C4-2B (cell line): ENCODE measurements around the gene PDXK.

Source experiments
- ZFX ChIP-seq: fragments of 450-650 bp; IDR thresholded peaks from 2 replicates; pipeline ENCODE4 v1.6.1; 2017
- TF ChIP-seq, protein P1 (sequence below): fragments of 450-650 bp; conservative IDR thresholded peaks from 2 replicates; pipeline ENCODE4 v1.5.1; 2017; ENCODE audit warnings: mild to moderate bottlenecking

DNA sequence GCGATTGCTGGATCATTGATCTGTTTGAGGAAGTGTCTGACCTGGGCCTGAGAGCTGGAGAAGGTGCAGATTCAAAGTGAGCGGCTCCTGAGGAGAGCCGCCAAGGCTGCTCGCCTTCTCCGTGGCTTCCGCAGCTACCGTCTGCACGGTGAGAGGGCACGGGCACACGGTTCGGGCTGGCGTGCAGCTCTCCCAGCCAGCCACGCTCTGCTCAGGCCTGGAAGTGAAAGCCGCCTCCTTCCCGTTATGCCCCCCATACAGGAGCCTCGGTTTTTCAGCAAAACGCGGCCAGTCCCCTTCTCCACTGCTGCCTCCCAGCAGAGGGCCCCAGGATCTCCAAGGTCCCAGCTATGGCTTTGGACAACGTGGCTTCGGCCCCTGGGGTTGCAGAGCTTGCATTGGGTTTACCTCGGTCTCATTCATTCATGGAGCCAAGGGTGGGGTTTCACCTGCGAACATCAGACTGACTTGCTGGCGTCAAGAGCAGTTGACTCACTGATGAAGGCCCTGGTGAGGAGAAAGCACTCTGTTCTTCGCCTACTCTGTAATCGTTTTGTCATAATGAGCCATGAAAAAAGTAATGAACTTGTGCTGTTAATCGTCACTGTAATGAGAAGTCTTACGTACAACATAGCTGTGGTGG is 24.4 kb upstream of the PDXK start:
- TF ChIP-seq, protein P1, sequence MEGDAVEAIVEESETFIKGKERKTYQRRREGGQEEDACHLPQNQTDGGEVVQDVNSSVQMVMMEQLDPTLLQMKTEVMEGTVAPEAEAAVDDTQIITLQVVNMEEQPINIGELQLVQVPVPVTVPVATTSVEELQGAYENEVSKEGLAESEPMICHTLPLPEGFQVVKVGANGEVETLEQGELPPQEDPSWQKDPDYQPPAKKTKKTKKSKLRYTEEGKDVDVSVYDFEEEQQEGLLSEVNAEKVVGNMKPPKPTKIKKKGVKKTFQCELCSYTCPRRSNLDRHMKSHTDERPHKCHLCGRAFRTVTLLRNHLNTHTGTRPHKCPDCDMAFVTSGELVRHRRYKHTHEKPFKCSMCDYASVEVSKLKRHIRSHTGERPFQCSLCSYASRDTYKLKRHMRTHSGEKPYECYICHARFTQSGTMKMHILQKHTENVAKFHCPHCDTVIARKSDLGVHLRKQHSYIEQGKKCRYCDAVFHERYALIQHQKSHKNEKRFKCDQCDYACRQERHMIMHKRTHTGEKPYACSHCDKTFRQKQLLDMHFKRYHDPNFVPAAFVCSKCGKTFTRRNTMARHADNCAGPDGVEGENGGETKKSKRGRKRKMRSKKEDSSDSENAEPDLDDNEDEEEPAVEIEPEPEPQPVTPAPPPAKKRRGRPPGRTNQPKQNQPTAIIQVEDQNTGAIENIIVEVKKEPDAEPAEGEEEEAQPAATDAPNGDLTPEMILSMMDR: no peak
- no peak for TF ChIP-seq ZFX
